Hepatocyte (in vitro differentiated cells): ENCODE data around the gene FNDC3B.

Source experiments
- EZH2 ChIP-seq: fragments of 200-600 bp; sonication (generic); IDR thresholded peaks from 2 replicates; pipeline ENCODE4 v1.6.1; 2016; ENCODE audit warnings: antibody characterized with exemption, mild to moderate bottlenecking, borderline replicate concordance
- EZH2phosphoT487 ChIP-seq: fragments of 200-600 bp; sonication (generic); IDR thresholded peaks from one replicate; pipeline ENCODE4 v1.6.1; 2018; ENCODE audit warnings: antibody characterized with exemption, mild to moderate bottlenecking, low read depth, moderate library complexity; ENCODE audit not compliant: unreplicated experiment, severe bottlenecking
- TF ChIP-seq, protein P1 (sequence below): fragments of 200-600 bp; sonication (generic); IDR thresholded peaks from 2 replicates; pipeline ENCODE4 v1.5.1; 2016; ENCODE audit warnings: antibody characterized with exemption, mild to moderate bottlenecking; ENCODE audit not compliant: poor library complexity

DNA sequence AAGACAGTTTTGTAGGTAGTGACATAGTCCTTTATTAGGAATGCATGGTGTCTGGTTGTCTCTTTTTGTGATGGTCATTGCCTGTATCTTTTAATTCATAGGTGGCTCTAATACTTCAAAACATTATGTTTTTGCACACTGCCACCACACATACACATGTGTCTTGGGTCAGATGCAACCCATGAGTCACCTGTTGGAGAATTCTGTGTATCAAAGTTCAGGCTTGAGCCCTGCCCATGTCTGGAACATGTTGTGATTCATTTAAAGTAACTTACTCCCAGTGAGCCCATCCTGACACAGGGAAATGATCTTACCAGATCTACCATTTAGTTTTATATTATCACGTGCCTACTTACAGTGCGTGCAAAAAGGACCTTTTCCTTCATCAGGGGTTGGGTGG, 266.2 kb downstream of the FNDC3B start:
- TF ChIP-seq, protein P1, sequence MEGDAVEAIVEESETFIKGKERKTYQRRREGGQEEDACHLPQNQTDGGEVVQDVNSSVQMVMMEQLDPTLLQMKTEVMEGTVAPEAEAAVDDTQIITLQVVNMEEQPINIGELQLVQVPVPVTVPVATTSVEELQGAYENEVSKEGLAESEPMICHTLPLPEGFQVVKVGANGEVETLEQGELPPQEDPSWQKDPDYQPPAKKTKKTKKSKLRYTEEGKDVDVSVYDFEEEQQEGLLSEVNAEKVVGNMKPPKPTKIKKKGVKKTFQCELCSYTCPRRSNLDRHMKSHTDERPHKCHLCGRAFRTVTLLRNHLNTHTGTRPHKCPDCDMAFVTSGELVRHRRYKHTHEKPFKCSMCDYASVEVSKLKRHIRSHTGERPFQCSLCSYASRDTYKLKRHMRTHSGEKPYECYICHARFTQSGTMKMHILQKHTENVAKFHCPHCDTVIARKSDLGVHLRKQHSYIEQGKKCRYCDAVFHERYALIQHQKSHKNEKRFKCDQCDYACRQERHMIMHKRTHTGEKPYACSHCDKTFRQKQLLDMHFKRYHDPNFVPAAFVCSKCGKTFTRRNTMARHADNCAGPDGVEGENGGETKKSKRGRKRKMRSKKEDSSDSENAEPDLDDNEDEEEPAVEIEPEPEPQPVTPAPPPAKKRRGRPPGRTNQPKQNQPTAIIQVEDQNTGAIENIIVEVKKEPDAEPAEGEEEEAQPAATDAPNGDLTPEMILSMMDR: no peak
- TF ChIP-seq EZH2: no peak
- TF ChIP-seq EZH2phosphoT487: no peak
